GM12872 (cell line): Measurements from ENCODE around the gene PACS1.

ENCODE experiments used
- CTCF ChIP-seq: IDR thresholded peaks from 3 replicates; pipeline ENCODE4 v1.5.1; 2011; ENCODE audit warnings: low read depth, mild to moderate bottlenecking, low read length, moderate library complexity; ENCODE audit not compliant: insufficient read depth

The PACS1 gene

GRCh38 chr11:66069715-66070603, at the start of gene PACS1:
Gene PACS1, plus strand, starts transcription at chr11:66070272. Its CDS starts 215 bp downstream, at chr11:66070487.
- TF ChIP-seq CTCF = no peak

- no peak for TF ChIP-seq CTCF
Observed at GRCh38 chr11:66020618-66021357, 49.3 kb upstream of the PACS1 start.

- TF ChIP-seq CTCF = peak; percentile 94
Observed at GRCh38 chr11:66022401-66023185, 47.5 kb upstream of the PACS1 start.

- no peak for TF ChIP-seq CTCF
Observed at GRCh38 chr11:66026017-66026529, 44.0 kb upstream of the PACS1 start, which contains the start of gene CATSPER1. Gene CATSPER1, minus strand, starts transcription at chr11:66026479. Its CDS starts 100 bp downstream, at chr11:66026379.

GRCh38 chr11:66032957-66033735, 36.9 kb upstream of the PACS1 start:
- no peak for TF ChIP-seq CTCF

- TF ChIP-seq CTCF = no peak
Observed at GRCh38 chr11:66035653-66036333, 34.3 kb upstream of the PACS1 start.
